Astrocyte (in vitro differentiated cells and primary cell): ENCODE results near the gene IQGAP3. TPM values are rescaled to one million over a fixed set of nuclear protein-coding genes. Genes with fewer than 3 reads are reported as not detected.

Experiments used
- DNase-seq: peaks from one replicate; pipeline ENCODE4 v3.0.0-alpha.2; 2010; ENCODE audit warnings: low read depth
- FAIRE-seq: peaks from 2 replicates; lab custom pipeline; 2011; peaks lifted over from hg19 to GRCh38; lab: Jason Lieb, UNC
- H2AFZ ChIP-seq: 2 replicates; pipeline ENCODE4 v1.6.0; 2012; ENCODE audit warnings: low read depth, low read length, inconsistent platforms
- H3K27ac ChIP-seq: 2 replicates; pipeline ENCODE4 v1.5.1; 2011; ENCODE audit warnings: low read depth, low read length, inconsistent platforms
- H3K27me3 ChIP-seq: 2 replicates; pipeline ENCODE4 v1.6.0; 2011; ENCODE audit warnings: low read length, inconsistent platforms; ENCODE audit not compliant: insufficient read depth
- H3K36me3 ChIP-seq: 2 replicates; pipeline ENCODE4 v1.5.1; 2011; ENCODE audit warnings: low read length, inconsistent platforms; ENCODE audit not compliant: insufficient read depth
- H3K4me1 ChIP-seq: 2 replicates; pipeline ENCODE4 v1.5.1; 2011; ENCODE audit warnings: low read length, inconsistent platforms; ENCODE audit not compliant: insufficient read depth
- H3K4me2 ChIP-seq: 2 replicates; pipeline ENCODE4 v1.6.0; 2012; ENCODE audit warnings: low read length, inconsistent platforms
- H3K4me3 ChIP-seq: 2 replicates; pipeline ENCODE4 v1.5.1; 2011; ENCODE audit warnings: low read depth, mild to moderate bottlenecking, low read length, inconsistent platforms; ENCODE audit not compliant: insufficient read depth
- H3K79me2 ChIP-seq: 2 replicates; pipeline ENCODE4 v1.6.0; 2012; ENCODE audit warnings: mild to moderate bottlenecking, low read length, inconsistent platforms; ENCODE audit not compliant: insufficient read depth
- H3K9ac ChIP-seq: 2 replicates; pipeline ENCODE4 v1.6.0; 2012; ENCODE audit warnings: mild to moderate bottlenecking, low read length, inconsistent platforms
- H3K9me3 ChIP-seq: 2 replicates; pipeline ENCODE4 v1.5.1; 2012; ENCODE audit warnings: low read depth, mild to moderate bottlenecking, low read length, inconsistent platforms; ENCODE audit not compliant: insufficient read depth
- H4K20me1 ChIP-seq: 2 replicates; pipeline ENCODE4 v1.6.0; 2012; ENCODE audit warnings: low read length, inconsistent platforms; ENCODE audit not compliant: insufficient read depth
- H3K27ac Mint-ChIP-seq: one replicate; pipeline ENCODE4 v1.8.0; 2021; ENCODE audit warnings: mild to moderate bottlenecking, mixed read lengths; ENCODE audit not compliant: unreplicated experiment
- H3K27me3 Mint-ChIP-seq: one replicate; pipeline ENCODE4 v1.8.0; 2021; ENCODE audit warnings: low read depth, mixed read lengths; ENCODE audit not compliant: unreplicated experiment
- H3K36me3 Mint-ChIP-seq: one replicate; pipeline ENCODE4 v1.8.0; 2021; ENCODE audit warnings: low read depth, mixed read lengths; ENCODE audit not compliant: unreplicated experiment
- H3K4me1 Mint-ChIP-seq: one replicate; pipeline ENCODE4 v1.8.0; 2021; ENCODE audit warnings: low read depth, mixed read lengths; ENCODE audit not compliant: unreplicated experiment
- H3K4me3 Mint-ChIP-seq: one replicate; pipeline ENCODE4 v1.8.0; 2021; ENCODE audit warnings: mild to moderate bottlenecking, moderate library complexity, mixed read lengths; ENCODE audit not compliant: unreplicated experiment
- H3K9me3 Mint-ChIP-seq: one replicate; pipeline ENCODE4 v1.8.0; 2021; ENCODE audit warnings: mild to moderate bottlenecking, mixed read lengths; ENCODE audit not compliant: unreplicated experiment
- CTCF ChIP-seq: IDR thresholded peaks from 2 replicates; pipeline ENCODE4 v1.5.1; 2011; ENCODE audit warnings: low read depth, mild to moderate bottlenecking, inconsistent platforms, low read length, moderate library complexity; ENCODE audit not compliant: insufficient read depth
- EZH2 ChIP-seq: IDR thresholded peaks from 2 replicates; pipeline ENCODE4 v1.6.1; 2012; ENCODE audit warnings: mild to moderate bottlenecking, low read length, inconsistent platforms; ENCODE audit not compliant: insufficient read depth
- total RNA-seq: library from RNA; stranded (reverse); gene quantifications from 2 replicates; pipeline ENCODE4 v1.2.1, GENCODE V29; 2021

IQGAP3 gene
- total RNA-seq, 1 donor from 2014 or later: 2.2 TPM

- FAIRE-seq (no peak), DNase-seq (no peak)
- TF ChIP-seq EZH2 (no peak), CTCF (no peak)
- Histone ChIP-seq H3K9ac (no peak overlapping the region), H2AFZ (no peak overlapping the region), H3K9me3 (no peaks in the 10 kb centered on the region), H3K4me2 (no peak overlapping the region), H4K20me1 (no peaks in the 10 kb centered on the region), H3K27ac (no peak overlapping the region), H3K4me3 (no peak overlapping the region), H3K36me3 (no peaks in the 10 kb centered on the region), H3K79me2 (no peaks in the 10 kb centered on the region), H3K27me3 (no peaks in the 10 kb centered on the region), H3K4me1 (peaks cover 9% of the 10 kb centered on the region)
- no peak overlapping the region for H3K27ac Mint-ChIP-seq
- H3K4me1 Mint-ChIP-seq: no peaks in the 10 kb centered on the region
- peaks cover 31% of the 10 kb centered on the region for H3K27me3 Mint-ChIP-seq
- H3K36me3 Mint-ChIP-seq: peaks cover 2% of the 10 kb centered on the region
- H3K4me3 Mint-ChIP-seq: no peak overlapping the region
- H3K9me3 Mint-ChIP-seq: no peaks in the 10 kb centered on the region
These were observed 59.2 kb downstream of the IQGAP3 start for GRCh38 chr1:156513185-156513584.

DNA sequence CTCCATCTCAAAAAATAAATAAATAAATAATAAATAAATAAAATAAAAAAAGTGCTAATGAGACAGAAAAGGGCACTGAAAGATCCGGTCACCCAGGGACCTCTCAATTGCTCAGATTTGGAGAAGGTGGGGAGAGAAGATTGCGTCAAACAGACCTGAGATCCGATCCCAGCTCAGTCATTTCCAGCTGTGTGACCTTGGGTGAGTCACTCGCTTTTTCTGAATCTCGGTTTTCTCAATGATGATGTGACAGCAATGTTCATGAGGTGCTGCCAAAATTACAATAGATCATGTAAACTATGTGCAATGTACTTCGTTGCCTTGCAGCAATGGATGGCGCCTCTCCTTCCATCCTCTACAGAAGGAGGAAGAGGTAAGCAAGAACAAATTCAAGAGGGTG lies 60.7 kb downstream of the IQGAP3 start:
- no peak for FAIRE-seq
- Mint-ChIP-seq H3K9me3 (no peaks in the 10 kb centered on the region), H3K27me3 (peaks cover 26% of the 10 kb centered on the region), H3K36me3 (peaks cover 2% of the 10 kb centered on the region), H3K4me1 (no peaks in the 10 kb centered on the region), H3K27ac (no peak overlapping the region), H3K4me3 (no peak overlapping the region)
- no peak overlapping the region for H3K4me3 ChIP-seq
- no peaks in the 10 kb centered on the region for H3K9me3 ChIP-seq
- no peaks in the 10 kb centered on the region for H3K36me3 ChIP-seq
- H3K9ac ChIP-seq: no peak overlapping the region
- peaks cover 11% of the 10 kb centered on the region for H3K4me1 ChIP-seq
- TF ChIP-seq CTCF (no peak), EZH2 (no peak)
- no peak for DNase-seq
- no peak overlapping the region for H3K27ac ChIP-seq
- no peak overlapping the region for H3K4me2 ChIP-seq
- no peaks in the 10 kb centered on the region for H3K27me3 ChIP-seq
- no peak overlapping the region for H2AFZ ChIP-seq
- H4K20me1 ChIP-seq: no peaks in the 10 kb centered on the region
- H3K79me2 ChIP-seq: no peaks in the 10 kb centered on the region

DNA sequence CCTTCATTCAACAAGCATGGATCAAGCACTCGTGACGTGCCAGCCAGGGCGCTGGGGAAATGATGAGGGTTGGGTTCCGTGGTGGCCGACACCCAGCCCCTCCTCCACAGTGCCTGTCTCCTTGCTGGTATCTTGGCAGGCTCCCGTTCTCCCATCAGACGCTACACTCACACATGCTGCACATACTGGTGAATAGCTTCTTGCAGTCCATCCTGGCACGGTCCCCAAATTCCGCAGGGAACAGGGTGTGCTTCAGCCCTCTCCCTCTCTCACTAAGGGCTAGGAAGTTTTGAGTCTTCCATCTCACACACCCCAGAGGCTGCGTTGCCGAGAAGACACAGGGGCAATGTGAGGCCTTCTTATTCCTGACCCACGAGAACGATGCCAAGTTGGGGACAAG lies 61.7 kb downstream of the IQGAP3 start:
- FAIRE-seq: no peak
- no peaks in the 10 kb centered on the region for H3K9me3 ChIP-seq

More for the DNA sequence above, 61.7 kb downstream of the IQGAP3 start:
- no peak overlapping the region for H3K27ac ChIP-seq
- H3K4me2 ChIP-seq: peak overlapping the region; percentile 26
- H2AFZ ChIP-seq: peak overlapping the region; percentile 58
- peak; percentile 84 for DNase-seq
- Mint-ChIP-seq H3K36me3 (peaks cover 2% of the 10 kb centered on the region), H3K27me3 (peaks cover 24% of the 10 kb centered on the region), H3K9me3 (no peaks in the 10 kb centered on the region), H3K4me3 (peak overlapping the region; percentile 36), H3K27ac (no peak overlapping the region), H3K4me1 (peaks cover under 1% of the 10 kb centered on the region)
- no peaks in the 10 kb centered on the region for H4K20me1 ChIP-seq
- no peaks in the 10 kb centered on the region for H3K79me2 ChIP-seq
- H3K27me3 ChIP-seq: no peaks in the 10 kb centered on the region
- H3K9ac ChIP-seq: no peak overlapping the region
- no peaks in the 10 kb centered on the region for H3K36me3 ChIP-seq
- peaks cover 11% of the 10 kb centered on the region for H3K4me1 ChIP-seq
- TF ChIP-seq CTCF (no peak), EZH2 (no peak)
- H3K4me3 ChIP-seq: no peak overlapping the region
